Vagina (tissue), 2 donors: ENCODE measurements around the gene SMCO3. TPM values are rescaled to one million over a fixed set of nuclear protein-coding genes. Genes with fewer than 3 reads are reported as not detected.

Source experiments
- DNase-seq, 2 donors: peaks; one replicate each; pipeline ENCODE4 v3.0.0-alpha.2; 2017; ENCODE audit errors: extremely low spot score in 2 of 2
- H3K27ac ChIP-seq: fragments of 200-600 bp; sonication (generic); one replicate; pipeline ENCODE4 v1.5.1; 2019
- H3K27me3 ChIP-seq: fragments of 200-600 bp; sonication (generic); one replicate; pipeline ENCODE4 v1.5.1; 2019
- H3K36me3 ChIP-seq, 2 donors: fragments of 200-600 bp; sonication (generic); one replicate each; pipeline ENCODE4 v1.5.1; 2017 to 2019
- H3K4me1 ChIP-seq: fragments of 200-600 bp; sonication (generic); one replicate; pipeline ENCODE4 v1.5.1; 2019
- H3K4me3 ChIP-seq, 2 donors: fragments of 200-600 bp; sonication (generic); 1 replicate in 1 of 2; 2 replicates in 1 of 2; pipeline ENCODE4 v1.5.1; 2016 to 2019
- H3K9me3 ChIP-seq: fragments of 200-600 bp; sonication (generic); one replicate; pipeline ENCODE4 v1.5.1; 2019
- POLR2A ChIP-seq, 2 donors: fragments of 450-650 bp; IDR thresholded peaks; one replicate each; pipeline ENCODE4 v1.6.1; 2017; ENCODE audit warnings: antibody characterized with exemption in 2 of 2, mild to moderate bottlenecking in 2 of 2, moderate library complexity in 2 of 2
- POLR2AphosphoS5 ChIP-seq, 2 donors: sonication (generic); formaldehyde crosslinking; IDR thresholded peaks; one replicate each; pipeline ENCODE4 v1.9.0; 2017; ENCODE audit warnings: antibody characterized with exemption in 2 of 2, mild to moderate bottlenecking in 2 of 2, low read depth in 1 of 2; ENCODE audit not compliant: insufficient read depth in 1 of 2
- intact Hi-C: fragments of 100-400 bp; cut with DNase I; formaldehyde crosslinking; loops from one replicate; pipeline ENCODE4 v1.15.1; 2023
- total RNA-seq: library from RNA; depleted of rRNA; stranded (reverse); fragments of >200 nt; gene quantifications from one replicate; pipeline ENCODE4 v1.2.3, GENCODE V29; 2016
- TF ChIP-seq, protein P1 (sequence below), 3 experiments: fragments of 450-650 bp in 2 of 3; fragments of 200-600 bp in 1 of 3; sonication (generic) in 1 of 3; IDR thresholded peaks; one replicate each; pipeline ENCODE4 v1.5.1; 2017 to 2019; ENCODE audit warnings: antibody characterized with exemption in 3 of 3, mild to moderate bottlenecking in 2 of 3, moderate library complexity in 2 of 3

The SMCO3 gene
- total RNA-seq, 1 donor from 2014 or later, result not detected

DNA sequence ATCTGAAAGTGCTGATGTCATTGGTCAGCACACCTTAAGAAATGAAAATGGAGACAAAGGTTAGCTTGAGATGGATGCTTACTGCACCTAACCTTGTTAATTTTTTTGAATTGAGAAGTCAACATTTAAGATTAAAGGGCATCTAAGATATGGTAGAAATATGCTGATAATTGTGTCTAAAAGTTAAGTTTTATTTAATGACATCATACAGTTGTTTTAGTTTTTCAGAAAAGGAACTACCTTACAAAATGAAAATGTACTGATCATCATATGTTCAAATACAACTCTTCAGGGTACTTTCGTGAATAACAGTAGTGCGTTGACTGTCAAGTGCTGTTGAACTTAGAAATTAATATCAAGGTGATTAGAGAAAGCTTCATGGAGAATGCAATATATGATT is 2.5 kb downstream of the SMCO3 start:
- no peak overlapping the region for H3K4me3 ChIP-seq
- no peaks in the 10 kb centered on the region for H3K4me1 ChIP-seq
- intact Hi-C loops, result no loop called here
- H3K27me3 ChIP-seq, result no peaks in the 10 kb centered on the region
- DNase-seq, result no peak
- H3K27ac ChIP-seq, result no peak overlapping the region
- H3K9me3 ChIP-seq, result no peaks in the 10 kb centered on the region
- TF ChIP-seq POLR2A (IDR thresholded peaks at IDR 0.05) (no peak), POLR2AphosphoS5 (IDR thresholded peaks at IDR 0.05; ENCODE audit: insufficient read depth in 1 of 2, low read depth in 1 of 2) (no peak)
- TF ChIP-seq, protein P1, sequence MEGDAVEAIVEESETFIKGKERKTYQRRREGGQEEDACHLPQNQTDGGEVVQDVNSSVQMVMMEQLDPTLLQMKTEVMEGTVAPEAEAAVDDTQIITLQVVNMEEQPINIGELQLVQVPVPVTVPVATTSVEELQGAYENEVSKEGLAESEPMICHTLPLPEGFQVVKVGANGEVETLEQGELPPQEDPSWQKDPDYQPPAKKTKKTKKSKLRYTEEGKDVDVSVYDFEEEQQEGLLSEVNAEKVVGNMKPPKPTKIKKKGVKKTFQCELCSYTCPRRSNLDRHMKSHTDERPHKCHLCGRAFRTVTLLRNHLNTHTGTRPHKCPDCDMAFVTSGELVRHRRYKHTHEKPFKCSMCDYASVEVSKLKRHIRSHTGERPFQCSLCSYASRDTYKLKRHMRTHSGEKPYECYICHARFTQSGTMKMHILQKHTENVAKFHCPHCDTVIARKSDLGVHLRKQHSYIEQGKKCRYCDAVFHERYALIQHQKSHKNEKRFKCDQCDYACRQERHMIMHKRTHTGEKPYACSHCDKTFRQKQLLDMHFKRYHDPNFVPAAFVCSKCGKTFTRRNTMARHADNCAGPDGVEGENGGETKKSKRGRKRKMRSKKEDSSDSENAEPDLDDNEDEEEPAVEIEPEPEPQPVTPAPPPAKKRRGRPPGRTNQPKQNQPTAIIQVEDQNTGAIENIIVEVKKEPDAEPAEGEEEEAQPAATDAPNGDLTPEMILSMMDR (IDR thresholded peaks at IDR 0.05), result no peak
- H3K36me3 ChIP-seq, result no peaks in the 10 kb centered on the region

DNA sequence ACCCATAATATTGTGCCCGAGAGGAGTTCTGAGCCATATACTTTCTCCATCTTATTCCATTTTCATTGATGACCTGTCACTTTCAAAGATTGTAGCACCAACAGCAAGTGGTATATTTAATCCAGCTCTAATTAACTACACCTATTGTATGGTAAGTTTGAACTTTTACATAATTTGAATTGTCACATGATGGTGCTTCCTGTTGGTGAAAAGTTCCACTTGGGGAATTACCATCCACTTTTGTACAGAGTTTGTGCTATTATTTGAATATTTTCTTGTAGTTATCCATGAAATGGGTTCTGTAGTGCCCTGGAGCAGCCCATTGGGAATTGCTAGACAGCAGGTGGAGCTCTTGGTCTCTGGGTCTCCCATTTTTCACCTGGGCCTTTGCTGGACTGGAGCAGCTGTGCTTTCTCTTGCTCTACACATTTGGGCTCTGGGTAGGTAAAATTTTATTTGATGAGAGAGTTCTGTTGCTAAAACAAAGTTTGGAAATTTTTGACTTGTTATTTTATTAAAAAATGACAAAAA is 3.0 kb downstream of the SMCO3 start:
- Histone ChIP-seq H3K27me3 (no peaks in the 10 kb centered on the region), H3K27ac (no peak overlapping the region), H3K9me3 (no peaks in the 10 kb centered on the region), H3K4me3 (no peak overlapping the region), H3K36me3 (no peaks in the 10 kb centered on the region), H3K4me1 (no peaks in the 10 kb centered on the region)
- TF ChIP-seq, protein P1 (IDR thresholded peaks at IDR 0.05), result no peak
- TF ChIP-seq POLR2AphosphoS5 (IDR thresholded peaks at IDR 0.05; ENCODE audit: insufficient read depth in 1 of 2, low read depth in 1 of 2) (no peak), POLR2A (IDR thresholded peaks at IDR 0.05) (no peak)
- no peak for DNase-seq
- intact Hi-C loops, result no loop called here

DNA sequence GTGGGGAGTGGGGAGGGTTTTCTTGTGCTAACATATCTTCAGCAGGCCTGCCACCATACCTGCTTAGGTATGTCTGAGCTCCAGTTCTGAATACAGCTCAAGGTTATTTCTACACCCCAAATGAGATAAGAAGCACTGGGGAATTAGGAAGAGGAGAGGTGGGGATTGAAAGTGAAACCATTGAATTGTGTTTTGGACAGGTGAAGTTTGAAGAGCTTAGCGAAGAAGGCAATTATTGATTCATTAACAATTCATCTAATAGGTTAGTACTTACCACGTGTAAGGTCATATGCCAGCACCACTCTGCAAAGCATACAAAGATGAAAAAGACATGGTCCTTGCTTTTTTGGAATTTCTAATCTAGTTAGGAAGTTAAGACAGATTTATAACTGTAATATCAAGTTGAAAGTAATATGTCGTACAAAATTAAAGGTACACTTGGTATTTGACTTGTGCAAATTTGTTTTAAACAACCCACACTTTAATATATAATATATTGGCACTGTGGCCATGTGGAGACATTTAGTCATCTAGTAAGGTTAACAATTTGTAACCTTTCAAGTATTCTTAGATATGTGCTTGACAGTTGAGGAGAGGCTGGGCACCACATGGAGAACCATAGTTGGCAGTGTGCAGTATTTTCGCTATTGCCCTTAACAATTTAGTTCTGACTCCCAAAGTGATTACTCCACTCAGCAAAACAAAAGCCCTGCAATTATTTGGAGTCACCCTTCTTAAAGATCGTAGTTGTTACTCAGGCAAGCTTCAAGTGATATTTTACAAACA is 3.6 kb downstream of the SMCO3 start:
- no peak overlapping the region for H3K4me3 ChIP-seq
- TF ChIP-seq POLR2A (IDR thresholded peaks at IDR 0.05) (no peak), POLR2AphosphoS5 (IDR thresholded peaks at IDR 0.05; ENCODE audit: insufficient read depth in 1 of 2, low read depth in 1 of 2) (no peak)
- TF ChIP-seq, protein P1 (IDR thresholded peaks at IDR 0.05), result no peak

DNA sequence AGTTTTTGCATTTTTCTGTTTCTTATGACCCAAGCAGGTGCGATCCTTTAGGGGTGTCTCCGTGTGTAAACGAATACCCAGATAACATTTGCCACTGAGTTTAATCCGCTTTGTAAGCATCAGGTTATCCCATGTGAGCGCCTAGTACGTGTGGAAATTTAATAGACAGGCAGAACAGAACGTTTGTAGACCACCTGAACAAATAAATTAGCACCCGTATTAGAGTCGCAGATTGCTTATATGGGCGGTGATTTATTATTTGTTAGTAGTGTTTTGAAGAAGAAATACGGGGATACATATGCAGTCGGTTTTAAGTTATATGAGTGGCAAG is 10.2 kb downstream of the SMCO3 start:
- no peaks in the 10 kb centered on the region for H3K9me3 ChIP-seq
- TF ChIP-seq POLR2AphosphoS5 (IDR thresholded peaks at IDR 0.05; ENCODE audit: insufficient read depth in 1 of 2, low read depth in 1 of 2) (peak in 1 of 2 donors; percentile 4), POLR2A (IDR thresholded peaks at IDR 0.05) (no peak)
- peak overlapping the region; percentile 85 to 97 for H3K4me3 ChIP-seq
- intact Hi-C loops, result no loop called here
- H3K36me3 ChIP-seq, result peaks cover 0 to 9% of the 10 kb centered on the region in 2 donors
- peaks cover 13% of the 10 kb centered on the region for H3K4me1 ChIP-seq
- DNase-seq, result no peak
- no peaks in the 10 kb centered on the region for H3K27me3 ChIP-seq
- H3K27ac ChIP-seq, result peak overlapping the region; percentile 68

More for the DNA sequence above, 3.6 kb downstream of the SMCO3 start:
- no peaks in the 10 kb centered on the region for H3K36me3 ChIP-seq
- no peaks in the 10 kb centered on the region for H3K9me3 ChIP-seq
- H3K27ac ChIP-seq, result no peak overlapping the region
- no peak for DNase-seq
- no peaks in the 10 kb centered on the region for H3K27me3 ChIP-seq
- no peaks in the 10 kb centered on the region for H3K4me1 ChIP-seq
- intact Hi-C loops, result no loop called here

DNA sequence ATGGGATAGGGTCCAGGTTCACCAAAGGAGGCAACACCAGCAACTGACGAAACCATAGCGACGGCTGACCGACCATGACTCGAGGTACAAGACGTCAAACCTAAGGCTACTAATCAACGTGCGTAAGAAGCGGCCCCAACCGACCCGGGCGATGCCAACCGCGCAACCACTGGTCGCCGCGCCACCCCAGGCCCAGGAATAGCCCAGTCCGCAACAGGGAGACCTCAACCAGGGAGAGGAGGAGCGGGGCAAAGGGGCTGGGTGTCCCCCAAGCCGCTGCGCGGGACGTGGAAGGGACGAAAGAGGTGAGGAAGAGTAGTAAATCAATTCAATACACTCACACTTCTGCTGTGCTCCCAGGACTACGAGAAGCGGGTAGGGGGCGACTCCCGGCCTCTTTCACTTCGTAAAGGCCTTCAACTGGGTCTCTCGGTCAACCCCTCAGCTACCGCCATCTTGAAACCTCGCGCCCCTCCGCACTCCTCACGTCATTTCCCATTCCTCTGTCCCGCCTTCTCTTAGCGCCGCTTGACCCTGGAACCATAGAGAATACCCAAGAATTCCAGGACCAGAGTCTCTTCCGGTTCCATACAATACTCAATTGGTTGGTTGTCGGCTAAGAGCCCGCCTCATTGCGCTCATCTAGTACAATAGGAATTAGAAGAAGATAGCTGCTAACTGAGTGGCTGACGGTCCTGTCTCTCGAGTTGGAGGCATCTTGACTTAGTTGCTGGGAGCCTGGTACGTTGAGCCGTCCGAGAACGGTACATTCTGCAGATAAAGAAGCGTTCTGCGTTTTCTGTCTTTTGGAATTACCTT is 10.8 kb downstream of the SMCO3 start, which contains the start of the genes C12orf60 and WBP11:
Gene C12orf60 (plus strand): TSS at position 660 of the 819 bp plus-strand sequence. CDS start 19,266 bp downstream, outside the sequence.
Gene WBP11 (minus strand): TSS at position 468 of the 819 bp plus-strand sequence. CDS start 2,095 bp downstream, outside the sequence.
- intact Hi-C loops, result no loop called here

More for the DNA sequence above, 10.8 kb downstream of the SMCO3 start, which contains the start of the genes C12orf60 and WBP11:
- Histone ChIP-seq H3K9me3 (no peaks in the 10 kb centered on the region), H3K27me3 (no peaks in the 10 kb centered on the region), H3K27ac (peak within 1 kb of the TSS; percentile 91), H3K4me1 (peaks cover 13% of the 10 kb centered on the region), H3K4me3 (peak within 1 kb of the TSS; percentile 85 to 97), H3K36me3 (peaks cover 0 to 14% of the 10 kb centered on the region in 2 donors)
- TF ChIP-seq, protein P1 (IDR thresholded peaks at IDR 0.05), result no peak
- TF ChIP-seq POLR2A (IDR thresholded peaks at IDR 0.05), result peak; percentile 60 to 73
- TF ChIP-seq POLR2AphosphoS5 (IDR thresholded peaks at IDR 0.05; ENCODE audit: insufficient read depth in 1 of 2, low read depth in 1 of 2), result peak; percentile 80 to 99
- DNase-seq, result peak in 1 of 2 donors; percentile 97
